Fibroblast of the conjunctiva (primary cell): Measurements from ENCODE around the gene CLEC3A.
"Not testable (repeated sequence)": the region's sequence is repeated elsewhere in the genome, so short reads cannot be mapped to it uniquely, and the experiment has no call there.

Source experiments
- DNase-seq: peaks from one replicate; pipeline ENCODE4 v3.0.0-alpha.2; 2010; ENCODE audit warnings: low read depth

The CLEC3A gene

DNA sequence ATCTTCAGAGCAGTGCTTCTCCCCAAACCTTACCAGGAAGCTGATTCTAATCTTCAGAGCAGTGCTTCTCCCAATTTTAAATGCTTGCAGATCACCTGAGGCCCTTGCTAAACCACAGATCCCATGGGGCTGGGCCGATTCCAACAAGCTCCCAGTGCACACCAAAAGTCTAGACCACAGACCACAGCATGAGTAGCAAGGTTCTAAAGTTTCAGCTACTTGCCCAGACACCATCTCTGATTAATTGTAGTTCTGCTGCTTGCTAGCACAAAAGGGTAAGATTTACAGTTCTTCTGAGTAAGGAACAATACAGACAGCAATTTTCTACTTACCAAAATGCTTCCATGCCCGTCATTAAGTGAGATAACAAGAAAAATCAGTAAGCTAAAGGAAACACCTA lies 12.2 kb downstream of the CLEC3A start:
- DNase-seq = no peak

DNA sequence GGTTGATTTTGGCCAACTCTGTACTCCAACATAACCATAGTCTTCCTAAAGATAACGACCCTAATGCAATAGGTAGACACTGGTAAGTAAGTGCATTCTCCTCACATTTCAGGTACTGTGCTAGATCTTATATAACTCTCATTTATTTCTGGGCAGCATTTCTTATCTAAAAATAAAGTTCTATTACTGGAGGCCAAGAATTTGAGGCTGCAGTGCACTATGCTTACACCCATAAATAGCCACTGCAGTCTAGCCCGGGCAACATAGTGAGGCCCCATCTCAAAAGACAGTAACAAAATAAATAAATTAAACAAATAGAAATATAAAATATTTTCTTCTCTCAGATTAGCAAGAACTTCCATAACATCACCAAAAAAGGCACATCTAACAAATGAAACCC lies 12.7 kb downstream of the CLEC3A start:
- no peak for DNase-seq

DNA sequence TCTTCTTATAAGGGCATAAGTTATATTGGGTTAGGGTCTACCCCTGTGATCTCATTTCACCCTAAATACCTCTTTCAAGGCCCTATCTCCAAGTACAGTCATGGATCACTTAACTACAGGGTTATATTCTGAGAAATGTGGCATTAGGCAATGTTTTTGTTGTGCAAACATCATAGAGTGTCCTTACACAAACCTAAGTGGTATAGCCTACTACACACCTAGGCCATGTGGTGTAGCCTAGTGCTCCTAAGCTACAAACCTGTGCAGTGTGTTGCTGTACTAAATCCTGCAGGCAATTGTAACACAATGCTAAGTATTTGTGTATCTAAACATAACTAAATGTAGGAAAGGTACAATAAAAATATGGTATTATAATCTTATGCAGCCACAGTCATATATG lies 18.0 kb downstream of the CLEC3A start:
- DNase-seq = no peak

DNA sequence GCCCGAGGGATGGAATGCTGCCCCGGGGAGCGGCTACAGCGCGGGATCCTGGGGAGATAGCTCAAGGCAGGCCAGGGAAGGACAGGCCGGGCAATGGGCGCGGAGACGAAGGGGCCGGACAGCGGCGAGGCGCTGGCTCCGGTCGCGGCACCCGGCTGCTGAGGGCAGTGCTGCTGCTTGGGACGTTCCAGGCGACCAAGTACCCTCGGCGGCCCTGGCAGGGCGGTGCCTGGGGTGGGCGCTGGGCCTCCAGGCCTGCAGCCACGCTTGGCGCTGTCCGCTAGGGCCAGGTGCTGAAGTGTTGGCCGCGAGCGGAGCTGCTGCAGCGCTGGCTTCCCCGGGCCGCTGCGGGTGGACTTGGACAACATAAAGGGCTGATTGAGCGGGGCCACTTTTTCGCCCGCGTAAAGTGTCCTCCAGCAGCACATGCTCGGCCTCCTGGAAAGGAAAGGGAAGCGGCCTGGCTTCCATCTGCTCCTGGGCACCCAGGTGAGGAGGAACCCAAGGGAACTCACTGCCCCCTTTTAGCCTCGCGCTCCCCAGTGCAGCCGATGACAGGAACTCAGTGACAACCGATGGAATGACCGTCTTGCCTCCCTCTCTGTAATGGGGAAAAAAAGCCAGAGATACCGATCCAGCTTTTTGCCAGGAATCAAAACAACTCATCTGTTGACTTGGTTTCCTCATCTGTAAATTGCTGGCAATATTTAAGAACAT lies 23.7 kb downstream of the CLEC3A start:
- DNase-seq = peak; percentile 1

DNA sequence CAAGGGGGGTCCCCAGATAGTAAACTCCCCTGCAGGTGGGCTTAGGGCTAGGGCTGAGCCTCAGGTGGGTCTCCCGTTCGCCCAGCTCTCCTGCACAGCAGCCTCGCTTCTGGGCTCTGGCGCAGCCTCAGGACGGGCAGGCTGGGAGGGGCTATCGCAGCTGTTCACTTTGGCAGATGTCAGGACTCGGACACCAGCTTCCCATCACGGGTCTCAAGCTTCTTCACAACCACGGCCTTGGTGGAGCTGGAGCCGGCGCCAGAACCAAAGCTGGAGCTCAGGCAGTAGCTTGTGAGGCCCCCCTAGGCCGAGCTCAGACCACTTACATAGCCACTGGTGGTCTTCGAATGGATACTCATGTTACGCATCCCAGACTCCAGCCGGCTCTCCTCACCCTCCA lies 26.0 kb downstream of the CLEC3A start:
- no peak for DNase-seq

DNA sequence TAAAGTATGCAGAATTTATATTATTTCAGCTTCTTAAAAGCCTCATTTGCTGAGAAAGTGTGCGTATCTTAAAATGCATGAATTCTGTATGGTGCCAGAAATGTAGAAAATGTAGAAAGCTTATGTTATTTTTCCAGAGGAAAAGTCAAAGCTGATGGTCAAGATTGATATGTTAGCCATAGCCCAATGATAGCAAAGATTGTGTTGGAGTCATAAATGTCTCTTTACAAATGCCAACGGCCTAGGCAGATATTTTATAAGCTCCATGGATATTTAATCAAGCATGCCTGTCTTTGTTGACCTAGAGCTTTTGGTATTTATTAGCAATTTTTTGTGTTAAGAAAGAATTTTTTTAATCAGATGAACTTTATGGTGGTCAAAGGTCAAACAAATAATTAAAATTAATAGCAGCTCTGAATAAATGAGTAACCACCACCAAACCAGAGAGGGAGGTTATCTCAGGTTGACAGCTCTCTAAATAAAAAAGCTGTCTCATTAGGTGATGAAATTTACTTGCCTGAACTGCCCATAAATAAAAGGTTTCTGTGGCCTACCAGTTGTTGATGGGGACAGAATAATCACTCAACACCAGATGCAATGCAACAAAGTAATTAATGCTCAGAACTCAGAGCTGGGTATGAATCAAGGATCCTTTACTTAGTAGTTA lies 28.5 kb downstream of the CLEC3A start:
- DNase-seq = no peak

DNA sequence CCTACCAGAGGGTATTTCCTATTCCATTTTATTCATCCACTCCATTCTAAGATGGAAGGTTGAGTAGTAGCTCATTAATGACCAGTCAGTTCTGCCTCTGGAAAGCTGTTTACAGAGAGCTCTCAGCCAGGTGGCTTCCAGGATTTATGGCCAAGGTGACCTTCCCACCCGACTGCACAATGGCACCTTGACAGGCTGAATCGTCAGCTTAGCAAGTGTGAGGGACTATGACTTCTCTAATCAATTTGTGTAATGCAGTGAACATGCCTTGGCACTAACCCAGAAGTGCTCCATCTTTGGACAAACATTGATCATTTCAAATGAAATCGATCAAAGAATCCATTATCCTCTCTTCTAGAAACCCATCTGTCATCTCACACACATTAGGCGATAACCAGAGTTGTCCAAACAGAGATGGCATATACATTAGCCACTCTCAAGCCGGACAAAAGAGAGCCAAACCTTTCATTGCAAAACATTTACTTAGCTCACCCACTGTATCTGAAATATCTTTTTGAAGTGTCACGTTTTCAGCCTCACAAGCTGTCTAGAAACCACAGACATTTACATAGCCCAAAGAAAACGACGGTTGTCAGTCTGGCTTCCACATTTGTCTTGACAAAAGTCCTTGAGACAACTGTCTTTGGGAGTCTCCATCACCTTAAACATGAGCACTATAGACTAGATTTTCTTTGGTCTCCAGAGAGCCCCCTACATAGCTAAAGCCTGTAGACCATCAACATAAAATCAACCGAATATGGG lies 35.6 kb downstream of the CLEC3A start:
- DNase-seq = no peak

DNA sequence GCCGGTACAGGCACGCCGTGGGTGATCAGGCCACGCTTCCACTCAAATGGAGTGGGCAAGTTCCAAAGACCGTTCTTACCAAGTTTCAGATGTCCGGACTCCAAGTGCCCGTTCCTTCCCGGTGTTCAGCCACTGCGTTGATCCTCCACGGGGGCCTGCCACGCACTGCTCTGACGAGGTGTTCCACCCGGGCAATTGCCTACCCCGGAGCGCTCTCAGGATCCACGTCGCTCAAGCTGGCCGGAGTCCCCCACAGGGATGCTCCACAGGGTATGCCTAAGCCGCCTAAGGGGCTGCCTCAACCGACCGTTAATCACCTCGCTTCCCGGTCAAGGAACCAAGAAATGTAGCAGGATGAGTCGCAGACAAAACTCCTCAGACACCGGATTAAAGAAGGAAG lies 37.5 kb downstream of the CLEC3A start:
- not testable (repeated sequence) for DNase-seq

DNA sequence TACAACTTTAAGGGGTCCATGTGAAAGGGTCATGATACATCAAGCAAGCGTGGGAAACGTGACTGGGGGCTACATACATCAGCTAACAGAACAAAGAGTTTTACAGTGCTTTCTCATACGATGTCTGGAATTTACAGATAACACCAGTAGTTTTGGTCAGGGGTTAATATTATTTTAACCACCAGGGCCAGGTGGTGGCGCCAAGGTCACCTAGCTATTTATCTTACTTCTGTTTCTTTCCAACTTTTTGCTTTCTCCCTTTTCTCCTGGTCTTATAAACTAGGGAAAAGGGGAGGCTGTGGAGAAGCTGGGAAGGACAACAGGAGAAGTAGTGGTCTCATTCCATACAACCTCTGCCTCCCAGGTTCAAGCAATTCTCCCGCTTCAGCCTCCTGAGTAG lies 37.9 kb downstream of the CLEC3A start:
- DNase-seq = no peak

DNA sequence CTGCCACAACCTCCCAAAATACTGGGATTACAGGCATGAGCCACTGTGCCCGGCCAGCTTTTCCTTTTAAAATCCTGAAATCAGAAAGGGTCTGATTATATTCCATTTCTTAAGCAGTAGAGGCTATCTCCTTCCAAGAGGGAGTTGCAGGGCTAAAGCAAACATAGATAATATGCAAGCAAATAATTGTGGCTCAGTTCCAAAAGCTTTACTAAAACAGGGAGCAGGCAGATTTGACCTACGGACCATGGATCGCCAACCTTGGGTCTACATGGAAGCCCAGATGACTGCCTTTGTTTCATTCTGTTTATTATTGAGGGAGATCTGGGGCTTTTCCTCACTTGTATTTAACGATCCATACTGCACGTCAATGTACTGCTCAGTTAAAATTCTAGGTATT lies 38.5 kb downstream of the CLEC3A start:
- no peak for DNase-seq

DNA sequence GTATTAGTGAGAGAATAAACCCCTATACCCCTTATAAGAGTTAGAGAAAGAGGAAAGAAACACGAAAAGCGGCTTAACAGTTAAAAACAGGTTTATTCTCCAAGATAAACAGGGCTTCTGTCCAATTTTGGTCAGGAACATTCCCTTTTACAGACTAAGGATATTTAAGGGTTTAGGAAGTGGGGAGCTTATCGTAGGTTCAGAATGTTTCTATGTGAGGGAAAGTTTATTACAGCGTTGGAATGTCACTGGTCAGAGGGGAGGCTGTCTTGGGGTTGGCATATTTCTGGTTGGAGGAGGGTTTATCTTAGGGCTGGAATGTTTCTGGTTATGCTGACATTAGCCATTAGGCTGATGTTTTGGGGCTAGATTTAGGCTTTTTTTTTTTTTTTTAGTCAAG lies 43.0 kb downstream of the CLEC3A start:
- DNase-seq = no peak

DNA sequence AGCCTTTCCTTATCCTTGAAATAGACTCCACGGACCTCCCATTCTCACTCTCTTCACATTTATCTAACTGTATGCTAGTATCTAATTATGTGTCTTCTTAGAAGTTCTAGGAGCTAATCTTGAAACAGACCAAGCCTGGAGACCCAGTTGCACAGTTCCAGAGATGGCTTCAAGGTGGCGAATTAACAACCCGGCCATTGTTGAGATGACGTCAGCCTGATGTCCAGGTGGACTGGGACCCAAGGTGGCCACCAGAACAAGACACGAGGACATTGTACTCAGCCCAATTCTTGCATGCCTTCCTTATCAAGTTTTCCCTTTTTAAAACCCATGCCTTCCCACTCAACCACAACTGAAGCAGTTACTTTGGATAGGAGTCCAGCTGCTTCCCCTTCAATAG lies 47.6 kb downstream of the CLEC3A start:
- DNase-seq = no peak

DNA sequence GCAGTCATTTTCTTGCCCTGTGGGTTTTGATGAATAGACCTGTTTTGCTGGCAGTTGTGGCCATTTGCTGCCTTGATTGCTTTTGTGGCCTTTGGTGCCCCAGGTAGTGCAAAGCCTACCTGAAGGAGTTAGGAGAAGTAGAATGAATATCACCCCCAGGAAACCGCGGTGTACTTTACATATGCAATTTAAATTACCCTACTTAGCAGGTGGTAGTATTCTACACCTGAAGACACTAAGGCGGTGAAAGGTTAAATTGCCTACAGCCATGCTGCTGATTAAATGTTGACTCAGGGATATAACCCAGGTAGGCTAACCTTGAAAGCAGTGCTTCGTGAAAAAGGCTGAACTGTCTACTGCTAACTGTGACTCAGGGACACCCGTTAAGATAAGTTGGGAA lies 49.9 kb downstream of the CLEC3A start:
- DNase-seq = no peak

DNA sequence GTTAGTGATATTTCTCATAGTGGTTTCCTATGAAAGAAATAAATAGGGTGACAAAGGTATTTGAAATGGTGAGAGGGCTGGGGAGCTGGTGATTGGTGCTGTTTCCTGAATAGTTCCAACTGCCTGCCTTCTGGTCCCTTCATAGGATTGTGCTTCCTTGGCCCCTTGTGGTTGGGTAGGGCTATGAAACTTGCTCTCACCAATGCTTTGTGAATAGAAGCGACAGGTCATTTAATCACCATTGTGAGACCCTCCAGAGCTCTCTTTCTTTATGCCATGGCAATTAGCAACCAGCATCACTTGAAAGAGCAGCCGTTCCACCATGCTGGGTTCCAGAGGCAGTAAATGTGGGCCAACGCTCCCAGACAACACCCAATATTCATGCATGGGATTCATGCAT lies 53.5 kb downstream of the CLEC3A start:
- no peak for DNase-seq

DNA sequence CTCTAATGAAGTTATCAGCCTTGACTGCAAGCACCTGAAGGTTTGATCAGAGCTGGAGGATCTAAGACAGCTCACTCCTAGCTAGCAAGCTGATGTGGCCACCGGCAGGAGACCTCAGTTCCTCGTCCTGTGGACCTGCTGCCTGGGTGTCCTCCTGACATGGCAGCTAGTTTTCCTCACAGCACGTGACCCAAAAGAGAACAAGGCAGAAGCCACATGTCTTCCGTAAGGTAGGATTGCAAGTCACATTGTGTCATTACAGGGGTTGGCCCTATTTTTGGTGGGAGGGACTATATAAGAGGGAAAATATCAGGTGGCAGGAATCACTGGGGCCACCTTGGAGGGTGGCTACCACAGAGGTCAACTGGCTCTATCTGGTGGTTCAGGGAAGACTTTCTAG lies 59.0 kb downstream of the CLEC3A start:
- no peak for DNase-seq
